Measurements from ENCODE around the gene KCNMA1.

The KCNMA1 gene

GRCh38 chr10:77196614-77197013, 441.0 kb downstream of the KCNMA1 start:
- no peak overlapping the region for H2AFZ ChIP-seq
- TF ChIP-seq CTCF (IDR thresholded peaks at IDR 0.05), result no peak

GRCh38 chr10:77195101-77195500, 442.5 kb downstream of the KCNMA1 start:
- H3K27ac ChIP-seq, result no peak overlapping the region
- no peaks in the 10 kb centered on the region for H3K36me3 ChIP-seq (ENCODE audit: control insufficient read depth, insufficient read depth, low read length)
- H3K4me3 ChIP-seq (ENCODE audit: low read depth, low read length), result no peak overlapping the region
- H3K27me3 ChIP-seq (ENCODE audit: control insufficient read depth, insufficient read depth, low read length), result no peaks in the 10 kb centered on the region
- no peaks in the 10 kb centered on the region for H3K4me1 ChIP-seq
- no peak overlapping the region for H3K9ac ChIP-seq
- no peak overlapping the region for H3K4me2 ChIP-seq (ENCODE audit: low read length)
- H3K79me2 ChIP-seq, result no peaks in the 10 kb centered on the region
- no peak overlapping the region for H2AFZ ChIP-seq
- no peaks in the 10 kb centered on the region for H3K9me3 ChIP-seq (ENCODE audit: control insufficient read depth, low read length)
- TF ChIP-seq CTCF (IDR thresholded peaks at IDR 0.05), result no peak

More at GRCh38 chr10:77196614-77197013, 441.0 kb downstream of the KCNMA1 start:
- Histone ChIP-seq H3K4me1 (no peaks in the 10 kb centered on the region), H3K27ac (no peak overlapping the region), H3K4me2 (ENCODE audit: low read length) (no peak overlapping the region), H3K4me3 (ENCODE audit: low read depth, low read length) (no peak overlapping the region), H3K9ac (no peak overlapping the region), H3K79me2 (no peaks in the 10 kb centered on the region), H3K9me3 (ENCODE audit: control insufficient read depth, low read length) (no peaks in the 10 kb centered on the region), H3K27me3 (ENCODE audit: control insufficient read depth, insufficient read depth, low read length) (no peaks in the 10 kb centered on the region), H3K36me3 (ENCODE audit: control insufficient read depth, insufficient read depth, low read length) (no peaks in the 10 kb centered on the region)

- Histone ChIP-seq H3K4me2 (ENCODE audit: low read length) (no peak overlapping the region), H2AFZ (no peak overlapping the region), H3K9me3 (ENCODE audit: control insufficient read depth, low read length) (no peaks in the 10 kb centered on the region), H3K27me3 (ENCODE audit: control insufficient read depth, insufficient read depth, low read length) (no peaks in the 10 kb centered on the region), H3K27ac (no peak overlapping the region), H3K9ac (no peak overlapping the region), H3K36me3 (ENCODE audit: control insufficient read depth, insufficient read depth, low read length) (no peaks in the 10 kb centered on the region), H3K79me2 (no peaks in the 10 kb centered on the region), H3K4me3 (ENCODE audit: low read depth, low read length) (no peak overlapping the region), H3K4me1 (no peaks in the 10 kb centered on the region)
- TF ChIP-seq CTCF (IDR thresholded peaks at IDR 0.05), result no peak
Measured at GRCh38 chr10:77193001-77193400, 444.6 kb downstream of the KCNMA1 start.

GRCh38 chr10:77192402-77192801, 445.2 kb downstream of the KCNMA1 start:
- Histone ChIP-seq H3K4me1 (no peaks in the 10 kb centered on the region), H3K9me3 (ENCODE audit: control insufficient read depth, low read length) (no peaks in the 10 kb centered on the region), H3K27ac (no peak overlapping the region), H3K4me2 (ENCODE audit: low read length) (no peak overlapping the region), H3K4me3 (ENCODE audit: low read depth, low read length) (no peak overlapping the region), H3K9ac (no peak overlapping the region), H3K79me2 (no peaks in the 10 kb centered on the region), H3K36me3 (ENCODE audit: control insufficient read depth, insufficient read depth, low read length) (no peaks in the 10 kb centered on the region), H3K27me3 (ENCODE audit: control insufficient read depth, insufficient read depth, low read length) (no peaks in the 10 kb centered on the region), H2AFZ (no peak overlapping the region)
- TF ChIP-seq CTCF (IDR thresholded peaks at IDR 0.05), result no peak

- Histone ChIP-seq H3K27me3 (ENCODE audit: control insufficient read depth, insufficient read depth, low read length) (no peaks in the 10 kb centered on the region), H3K4me3 (ENCODE audit: low read depth, low read length) (no peak overlapping the region), H3K79me2 (no peaks in the 10 kb centered on the region), H3K9me3 (ENCODE audit: control insufficient read depth, low read length) (no peaks in the 10 kb centered on the region), H3K27ac (no peak overlapping the region), H2AFZ (no peak overlapping the region), H3K4me2 (ENCODE audit: low read length) (no peak overlapping the region), H3K9ac (no peak overlapping the region), H3K4me1 (no peaks in the 10 kb centered on the region), H3K36me3 (ENCODE audit: control insufficient read depth, insufficient read depth, low read length) (no peaks in the 10 kb centered on the region)
- TF ChIP-seq CTCF (IDR thresholded peaks at IDR 0.05), result no peak
Measured at GRCh38 chr10:77191324-77192049, 446.1 kb downstream of the KCNMA1 start.

Measured in parathyroid adenoma (tissue), 2 donors.